Stimulated activated CD4-positive, alpha-beta T cell treated with anti-CD3 and anti-CD28 coated beads, TNF-alpha, amount 100 ng/mL, for 24 hours (primary cell): ENCODE measurements around the gene MRM2.

Experiments
- DNase-seq, 3 experiments: peaks; one replicate each; pipeline ENCODE4 v3.0.0-alpha.2; 2020; ENCODE audit warnings: low read depth in 3 of 3

MRM2 gene

GRCh38 chr7:2247141-2247995, 5.4 kb upstream of the MRM2 start:
- DNase-seq = peak in 1 of 3 experiments; percentile 27

- no peak for DNase-seq
These were observed 4.1 kb upstream of the MRM2 start for GRCh38 chr7:2245883-2246675.

GRCh38 chr7:2244404-2244995, 2.5 kb upstream of the MRM2 start:
- DNase-seq = no peak

- DNase-seq = no peak
These were observed 1.5 kb upstream of the MRM2 start for GRCh38 chr7:2243458-2243857.

- DNase-seq = no peak
These were observed 780 bp upstream of the MRM2 start for GRCh38 chr7:2242541-2243429.

- no peak for DNase-seq
These were observed 2.8 kb downstream of the MRM2 start for GRCh38 chr7:2239242-2239641.

GRCh38 chr7:2237109-2237602, 4.8 kb downstream of the MRM2 start:
- DNase-seq = no peak

- DNase-seq = no peak
These were observed 8.1 kb downstream of the MRM2 start for GRCh38 chr7:2233926-2234325.

- DNase-seq = peak; percentile 75 to 88 (median 79)
These were observed 9.1 kb downstream of the MRM2 start, which contains the start of gene MAD1L1 for GRCh38 chr7:2232766-2233520. Gene MAD1L1 (minus strand): TSS chr7:2232945. CDS start chr7:2230133, 2,812 bp downstream.

- no peak for DNase-seq
These were observed 9.8 kb downstream of the MRM2 start for GRCh38 chr7:2231992-2232765.

- DNase-seq = no peak
These were observed 11.1 kb downstream of the MRM2 start for GRCh38 chr7:2230882-2231281.

- no peak for DNase-seq
These were observed 11.8 kb downstream of the MRM2 start for GRCh38 chr7:2230226-2230625.

- no peak for DNase-seq
These were observed 12.5 kb downstream of the MRM2 start for GRCh38 chr7:2229467-2229866.

GRCh38 chr7:2228921-2229320, 13.1 kb downstream of the MRM2 start:
- DNase-seq = no peak

GRCh38 chr7:2227699-2228098, 14.3 kb downstream of the MRM2 start:
- DNase-seq = no peak

GRCh38 chr7:2225830-2226229, 16.2 kb downstream of the MRM2 start:
- no peak for DNase-seq

GRCh38 chr7:2225336-2225735, 16.7 kb downstream of the MRM2 start:
- DNase-seq = no peak

- no peak for DNase-seq
These were observed 17.1 kb downstream of the MRM2 start for GRCh38 chr7:2224934-2225333.

- DNase-seq = no peak
These were observed 17.5 kb downstream of the MRM2 start for GRCh38 chr7:2224491-2224928.

GRCh38 chr7:2223321-2223720, 18.7 kb downstream of the MRM2 start:
- DNase-seq = no peak
